GM23338 (cell line): ENCODE results near the gene ING1. TPM values are rescaled to one million over a fixed set of nuclear protein-coding genes. Genes with fewer than 3 reads are reported as not detected.

Experiments
- ATAC-seq: fragments of 200-7000 bp; cut with Tn5 transposase; 3 replicates; pipeline ENCODE4 v1.9.1; 2020
- DNase-seq: peaks from one replicate; pipeline ENCODE4 v3.0.0-alpha.2; 2015; ENCODE audit warnings: low spot score
- H2AFZ ChIP-seq: fragments of 200-600 bp; sonication (generic); 2 replicates; pipeline ENCODE4 v1.8.0; 2016; ENCODE audit warnings: antibody characterized with exemption, mild to moderate bottlenecking, moderate library complexity
- H3F3A ChIP-seq: fragments of 200-600 bp; sonication (generic); replicated peaks from 2 replicates; pipeline ENCODE4 v1.8.0; 2017; ENCODE audit warnings: antibody characterized with exemption, mixed run types, low read depth
- H3K27ac ChIP-seq: fragments of 200-600 bp; sonication (generic); 2 replicates; pipeline ENCODE4 v1.6.1; 2016; ENCODE audit warnings: low read depth
- H3K27me3 ChIP-seq: fragments of 200-600 bp; sonication (generic); 2 replicates; pipeline ENCODE4 v1.8.0; 2016; ENCODE audit warnings: mild to moderate bottlenecking, mixed run types, moderate library complexity; ENCODE audit not compliant: insufficient read depth
- H3K36me3 ChIP-seq: fragments of 200-600 bp; sonication (generic); 2 replicates; pipeline ENCODE4 v1.8.0; 2016; ENCODE audit warnings: mild to moderate bottlenecking; ENCODE audit not compliant: insufficient read depth
- H3K4me1 ChIP-seq: fragments of 200-600 bp; sonication (generic); 2 replicates; pipeline ENCODE4 v1.8.0; 2016; ENCODE audit warnings: mild to moderate bottlenecking, moderate library complexity; ENCODE audit not compliant: insufficient read depth
- H3K4me2 ChIP-seq: fragments of 200-600 bp; sonication (generic); 2 replicates; pipeline ENCODE4 v1.7.1; 2017; ENCODE audit warnings: mixed run types
- H3K4me3 ChIP-seq: fragments of 200-600 bp; sonication (generic); 2 replicates; pipeline ENCODE4 v1.6.1; 2016; ENCODE audit warnings: mixed run types
- H3K79me2 ChIP-seq: fragments of 200-600 bp; sonication (generic); replicated peaks from 2 replicates; pipeline ENCODE4 v1.8.0; 2017; ENCODE audit warnings: mild to moderate bottlenecking; ENCODE audit not compliant: insufficient read depth
- H3K9me2 ChIP-seq: fragments of 200-600 bp; sonication (generic); 2 replicates; pipeline ENCODE4 v1.8.0; 2017; ENCODE audit not compliant: insufficient read depth
- H4K20me1 ChIP-seq: fragments of 200-600 bp; sonication (generic); replicated peaks from 2 replicates; pipeline ENCODE4 v1.8.0; 2017; ENCODE audit warnings: mild to moderate bottlenecking; ENCODE audit not compliant: insufficient read depth
- H3K27ac Mint-ChIP-seq: 2 replicates; pipeline ENCODE4 v1.8.0; 2020; ENCODE audit warnings: inconsistent platforms, mild to moderate bottlenecking, moderate library complexity, mixed read lengths
- H3K27me3 Mint-ChIP-seq: 3 replicates; pipeline ENCODE4 v1.8.0; 2022; ENCODE audit warnings: low read depth, mild to moderate bottlenecking, moderate library complexity, mixed read lengths, inconsistent platforms; ENCODE audit not compliant: insufficient read depth, poor library complexity
- H3K36me3 Mint-ChIP-seq: 3 replicates; pipeline ENCODE4 v1.8.0; 2021; ENCODE audit warnings: low read depth, mild to moderate bottlenecking, inconsistent platforms, moderate library complexity, mixed read lengths
- H3K4me1 Mint-ChIP-seq: 3 replicates; pipeline ENCODE4 v1.8.0; 2020; ENCODE audit warnings: mild to moderate bottlenecking, inconsistent platforms, mixed read lengths
- H3K4me3 Mint-ChIP-seq: 3 replicates; pipeline ENCODE4 v1.8.0; 2021; ENCODE audit warnings: moderate library complexity, mild to moderate bottlenecking, inconsistent platforms, mixed read lengths
- H3K9me3 Mint-ChIP-seq: 3 replicates; pipeline ENCODE4 v1.8.0; 2020; ENCODE audit warnings: moderate library complexity, mild to moderate bottlenecking, inconsistent platforms, mixed read lengths
- CREB1 ChIP-seq: fragments of 250-450 bp; sonication (Bioruptor Pico); IDR thresholded peaks from 2 replicates; pipeline ENCODE4 v1.5.0; 2020; ENCODE audit warnings: low read depth, mild to moderate bottlenecking, moderate library complexity
- ETS1 ChIP-seq: IDR thresholded peaks from 2 replicates; pipeline ENCODE4 v1.6.1; 2016; ENCODE audit warnings: antibody characterized with exemption
- EZH2 ChIP-seq: fragments of 200-600 bp; sonication (generic); IDR thresholded peaks from one replicate; pipeline ENCODE4 v1.8.0; 2017; ENCODE audit warnings: antibody characterized with exemption, mild to moderate bottlenecking, low read depth; ENCODE audit not compliant: unreplicated experiment
- JUNB ChIP-seq: IDR thresholded peaks from one replicate; pipeline ENCODE4 v1.6.1; 2016; ENCODE audit warnings: antibody characterized with exemption; ENCODE audit not compliant: unreplicated experiment
- NANOG ChIP-seq: IDR thresholded peaks from 2 replicates; pipeline ENCODE4 v1.6.1; 2016; ENCODE audit warnings: antibody characterized with exemption, borderline replicate concordance
- ZNF462 ChIP-seq: fragments of 250-450 bp; sonication (Bioruptor Pico); IDR thresholded peaks from 2 replicates; pipeline ENCODE4 v1.5.0; 2020; ENCODE audit warnings: mild to moderate bottlenecking, moderate library complexity
- polyA plus RNA-seq: library from polyadenylated mRNA; unstranded; fragments of >200 nt; fragmentation: Nextera tagmentation; extraction: Ambion mirVana; gene quantifications from 2 replicates; pipeline ENCODE4 v1.2.1, GENCODE V29; 2016
- total RNA-seq: library from RNA; depleted of rRNA; stranded (reverse); fragments of >200 nt; shearing (Covaris generic); gene quantifications from 2 replicates; pipeline ENCODE4 v1.2.3, GENCODE V29; 2014

ING1 gene
- total and polyA plus RNA-seq, 2 experiments from 2014 or later, result 27.4 to 34.4 TPM

GRCh38 chr13:110743687-110744086 lies 30.2 kb downstream of the ING1 start:
- no peaks in the 10 kb centered on the region for H3F3A ChIP-seq
- H3K27me3 ChIP-seq, result no peaks in the 10 kb centered on the region
- H3K36me3 ChIP-seq, result no peaks in the 10 kb centered on the region
- no peak for ATAC-seq
- Mint-ChIP-seq H3K9me3 (peaks cover 42% of the 10 kb centered on the region), H3K27me3 (peaks cover 4% of the 10 kb centered on the region), H3K27ac (no peak overlapping the region), H3K4me3 (no peak overlapping the region), H3K36me3 (peaks cover 30% of the 10 kb centered on the region), H3K4me1 (peaks cover 10% of the 10 kb centered on the region; the same call in 2 of the 3 replicates)
- H3K79me2 ChIP-seq, result no peaks in the 10 kb centered on the region
- H3K27ac ChIP-seq, result no peak overlapping the region
- no peak overlapping the region for H3K4me2 ChIP-seq
- DNase-seq, result no peak
- 0 out of 2 replicates have a peak, but pooled peaks cover 4% of the 10 kb centered on the region for H3K9me2 ChIP-seq
- H3K4me1 ChIP-seq, result peaks cover 11% of the 10 kb centered on the region; the same call in 1 of the 2 replicates
- no peak overlapping the region for H3K4me3 ChIP-seq
- no peak for TF ChIP-seq EZH2
- no peak for TF ChIP-seq ETS1
- no peak for TF ChIP-seq ZNF462 (CRISPR knock-in tag)
- no peak for TF ChIP-seq CREB1 (CRISPR knock-in tag)
- TF ChIP-seq JUNB, result no peak
- no peak for TF ChIP-seq NANOG
- H2AFZ ChIP-seq, result no peak overlapping the region
- H4K20me1 ChIP-seq, result no peaks in the 10 kb centered on the region
